Cardiac fibroblast (primary cell): Measurements from ENCODE around the gene ABLIM1.

Experiments used
- DNase-seq, 2 donors: peaks; one replicate each; pipeline versions ENCODE4 v3.0.0 to v3.0.0-alpha.2; 2010; ENCODE audit warnings: low read depth in 2 of 2
- H3K4me3 ChIP-seq, 2 donors: replicated peaks in 1 of 2; 1 replicate in 1 of 2; 2 replicates in 1 of 2; pipeline ENCODE4 v1.5.1; 2011; ENCODE audit warnings: low read depth in 2 of 2, low read length in 2 of 2, mild to moderate bottlenecking in 2 of 2, moderate library complexity in 1 of 2
- TF ChIP-seq, protein P1 (sequence below): IDR thresholded peaks from one replicate; pipeline ENCODE4 v1.5.1; 2011; ENCODE audit warnings: low read depth, mild to moderate bottlenecking, low read length, inconsistent platforms

ABLIM1 gene

DNA sequence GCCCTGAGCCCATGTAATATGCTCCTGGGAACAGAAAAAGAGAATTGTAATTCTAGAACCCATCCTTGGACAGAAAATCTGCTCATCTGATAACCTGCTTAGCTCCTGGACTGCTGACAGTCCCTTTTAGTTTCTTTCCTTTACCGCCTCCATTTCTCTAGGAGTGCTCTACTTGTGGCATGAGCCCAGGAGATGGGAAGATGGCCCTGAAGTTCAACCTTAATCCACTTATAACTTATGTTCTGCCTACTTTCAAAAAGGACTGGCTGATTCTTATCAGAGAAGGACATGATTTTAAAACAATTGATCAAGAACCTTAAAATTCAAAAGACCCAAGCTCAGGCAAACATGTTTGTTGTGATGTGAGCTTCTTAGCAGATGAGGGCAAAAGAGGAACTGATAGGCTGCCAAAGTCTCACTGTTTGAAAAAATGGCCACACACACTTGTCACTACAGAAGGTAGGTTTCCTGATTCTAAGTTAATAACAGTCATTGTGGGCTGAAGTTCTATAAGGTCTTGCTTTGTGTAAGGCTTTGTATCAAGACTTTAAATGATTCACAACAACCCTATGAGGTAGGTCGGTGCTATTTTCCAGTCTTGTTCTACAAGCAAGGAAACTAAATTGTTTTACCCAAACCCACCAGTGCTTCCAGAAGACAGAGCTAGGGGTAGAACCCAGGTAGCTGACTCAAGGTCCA, 159.5 kb downstream of the ABLIM1 start:
- DNase-seq, result no peak
- H3K4me3 ChIP-seq, result no peak overlapping the region
- TF ChIP-seq, protein P1, sequence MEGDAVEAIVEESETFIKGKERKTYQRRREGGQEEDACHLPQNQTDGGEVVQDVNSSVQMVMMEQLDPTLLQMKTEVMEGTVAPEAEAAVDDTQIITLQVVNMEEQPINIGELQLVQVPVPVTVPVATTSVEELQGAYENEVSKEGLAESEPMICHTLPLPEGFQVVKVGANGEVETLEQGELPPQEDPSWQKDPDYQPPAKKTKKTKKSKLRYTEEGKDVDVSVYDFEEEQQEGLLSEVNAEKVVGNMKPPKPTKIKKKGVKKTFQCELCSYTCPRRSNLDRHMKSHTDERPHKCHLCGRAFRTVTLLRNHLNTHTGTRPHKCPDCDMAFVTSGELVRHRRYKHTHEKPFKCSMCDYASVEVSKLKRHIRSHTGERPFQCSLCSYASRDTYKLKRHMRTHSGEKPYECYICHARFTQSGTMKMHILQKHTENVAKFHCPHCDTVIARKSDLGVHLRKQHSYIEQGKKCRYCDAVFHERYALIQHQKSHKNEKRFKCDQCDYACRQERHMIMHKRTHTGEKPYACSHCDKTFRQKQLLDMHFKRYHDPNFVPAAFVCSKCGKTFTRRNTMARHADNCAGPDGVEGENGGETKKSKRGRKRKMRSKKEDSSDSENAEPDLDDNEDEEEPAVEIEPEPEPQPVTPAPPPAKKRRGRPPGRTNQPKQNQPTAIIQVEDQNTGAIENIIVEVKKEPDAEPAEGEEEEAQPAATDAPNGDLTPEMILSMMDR, result no peak

DNA sequence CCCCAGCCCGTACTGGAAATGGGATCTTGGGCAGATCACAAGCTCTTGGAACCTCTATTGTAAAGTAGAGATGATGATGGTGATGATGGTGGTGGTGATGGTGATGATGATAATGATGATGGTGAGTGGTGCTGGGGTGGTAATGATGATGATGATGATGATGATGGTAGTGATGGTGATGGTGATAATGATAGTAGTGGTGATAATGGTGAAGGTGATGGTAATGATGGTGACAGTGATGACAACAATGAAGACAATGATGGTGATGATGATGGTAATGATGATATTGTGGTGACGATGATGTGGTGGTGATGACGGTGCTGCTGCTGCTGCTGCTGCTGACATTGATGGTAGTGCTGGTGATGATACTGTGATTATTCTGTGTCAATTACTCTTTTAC, 162.8 kb downstream of the ABLIM1 start:
- no peak for DNase-seq
- H3K4me3 ChIP-seq, result no peak overlapping the region
- TF ChIP-seq, protein P1, result no peak

- TF ChIP-seq, protein P1, result no peak
- DNase-seq, result peak in 1 of 2 donors; percentile 37
- H3K4me3 ChIP-seq, result no peak overlapping the region
These were observed 165.6 kb downstream of the ABLIM1 start for GRCh38 chr10:114492351-114493037.

GRCh38 chr10:114491933-114492332, 166.1 kb downstream of the ABLIM1 start:
- no peak for DNase-seq
- TF ChIP-seq, protein P1, result no peak
- H3K4me3 ChIP-seq, result no peak overlapping the region

DNA sequence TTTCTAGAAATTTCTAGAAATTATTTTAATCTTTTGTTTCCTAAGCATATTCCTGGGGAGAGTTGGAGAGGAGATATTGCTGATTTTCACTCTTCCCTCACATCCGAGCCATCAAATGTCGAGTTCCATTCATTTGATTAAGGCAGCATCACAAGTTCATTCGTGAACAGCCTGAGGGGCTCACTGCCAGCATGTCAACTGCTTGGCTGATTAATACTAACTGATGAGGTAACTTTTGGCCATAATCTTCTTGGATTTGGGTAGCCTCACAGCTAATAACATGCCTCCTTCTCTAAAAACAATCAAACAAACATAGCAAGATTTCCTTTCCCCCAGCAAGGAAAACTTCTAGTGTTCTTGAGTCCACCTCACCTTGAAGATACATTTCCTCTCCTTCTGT, 166.7 kb downstream of the ABLIM1 start:
- no peak for DNase-seq
- TF ChIP-seq, protein P1, result no peak
- no peak overlapping the region for H3K4me3 ChIP-seq

- H3K4me3 ChIP-seq, result no peak overlapping the region
- TF ChIP-seq, protein P1, result no peak
- DNase-seq, result no peak
These were observed 168.4 kb downstream of the ABLIM1 start for GRCh38 chr10:114489521-114490310.
